Thoracic aorta endothelial cell (primary cell): ENCODE measurements around the gene DPP10. TPM values are rescaled to one million over a fixed set of nuclear protein-coding genes. Genes with fewer than 3 reads are reported as not detected.

Experiments used
- small RNA-seq: library from RNA; depleted of rRNA; stranded (forward); fragments of <200 nt; gene quantifications from one replicate; pipeline ENCODE3, GENCODE V24; 2012
- total RNA-seq: library from RNA; depleted of rRNA; stranded (reverse); fragments of >200 nt; gene quantifications from 2 replicates; pipeline ENCODE4 v1.2.3, GENCODE V29; 2012

The DPP10 gene
- total RNA-seq: not detected in 2 replicates

GRCh38 chr2:114442510-114442909, at the start of gene DPP10:
TSS of gene DPP10 (plus strand) at chr2:114442641.

Small RNA genes within 50 kb of the gene (small RNA-seq; reads per million reads assigned to genes)
- not detected for gene RNU2-41P
